GM20000 (cell line): ENCODE measurements around the gene AGT.

ENCODE experiments used
- DNase-seq: peaks from one replicate; pipeline ENCODE4 v3.0.0; 2012; ENCODE audit warnings: low spot score
- CTCF ChIP-seq: IDR thresholded peaks from 2 replicates; pipeline ENCODE4 v1.5.1; 2012; ENCODE audit warnings: mild to moderate bottlenecking, control low read depth; ENCODE audit errors: extremely low read depth, missing control alignments

The AGT gene

GRCh38 chr1:230691615-230692014 is 22.3 kb downstream of the AGT start:
- no peak for TF ChIP-seq CTCF
- DNase-seq: no peak

GRCh38 chr1:230690101-230690500 is 23.8 kb downstream of the AGT start:
- no peak for TF ChIP-seq CTCF
- DNase-seq: no peak

- no peak for DNase-seq
- no peak for TF ChIP-seq CTCF
Observed at GRCh38 chr1:230686747-230687146, 27.2 kb downstream of the AGT start.

GRCh38 chr1:230684998-230685397 is 28.9 kb downstream of the AGT start:
- no peak for TF ChIP-seq CTCF

GRCh38 chr1:230684146-230684545 is 29.8 kb downstream of the AGT start:
- DNase-seq: no peak

More at GRCh38 chr1:230684998-230685397, 28.9 kb downstream of the AGT start:
- no peak for DNase-seq

GRCh38 chr1:230682882-230683610 is 30.9 kb downstream of the AGT start:
- no peak for DNase-seq
- no peak for TF ChIP-seq CTCF

More at GRCh38 chr1:230684146-230684545, 29.8 kb downstream of the AGT start:
- no peak for TF ChIP-seq CTCF

- TF ChIP-seq CTCF: no peak
- DNase-seq: no peak
Observed at GRCh38 chr1:230682274-230682673, 31.6 kb downstream of the AGT start.
